MV-4-11 (cell line): ENCODE data around the gene PDE3B.
"Not testable (repeated sequence)": the region's sequence is repeated elsewhere in the genome, so short reads cannot be mapped to it uniquely, and the experiment has no call there.

Experiments used
- DNase-seq: peaks from one replicate; lab custom pipeline; 2025; lab: John Stamatoyannopoulos, UW

The PDE3B gene

GRCh38 chr11:14641801-14642200 is 1.8 kb upstream of the PDE3B start:
- no peak for DNase-seq

- DNase-seq, result peak; percentile 46
Measured at GRCh38 chr11:14642453-14642852, 1.2 kb upstream of the PDE3B start.

GRCh38 chr11:14642873-14643696 is 519 bp upstream of the PDE3B start:
- DNase-seq, result peak; percentile 46

DNA sequence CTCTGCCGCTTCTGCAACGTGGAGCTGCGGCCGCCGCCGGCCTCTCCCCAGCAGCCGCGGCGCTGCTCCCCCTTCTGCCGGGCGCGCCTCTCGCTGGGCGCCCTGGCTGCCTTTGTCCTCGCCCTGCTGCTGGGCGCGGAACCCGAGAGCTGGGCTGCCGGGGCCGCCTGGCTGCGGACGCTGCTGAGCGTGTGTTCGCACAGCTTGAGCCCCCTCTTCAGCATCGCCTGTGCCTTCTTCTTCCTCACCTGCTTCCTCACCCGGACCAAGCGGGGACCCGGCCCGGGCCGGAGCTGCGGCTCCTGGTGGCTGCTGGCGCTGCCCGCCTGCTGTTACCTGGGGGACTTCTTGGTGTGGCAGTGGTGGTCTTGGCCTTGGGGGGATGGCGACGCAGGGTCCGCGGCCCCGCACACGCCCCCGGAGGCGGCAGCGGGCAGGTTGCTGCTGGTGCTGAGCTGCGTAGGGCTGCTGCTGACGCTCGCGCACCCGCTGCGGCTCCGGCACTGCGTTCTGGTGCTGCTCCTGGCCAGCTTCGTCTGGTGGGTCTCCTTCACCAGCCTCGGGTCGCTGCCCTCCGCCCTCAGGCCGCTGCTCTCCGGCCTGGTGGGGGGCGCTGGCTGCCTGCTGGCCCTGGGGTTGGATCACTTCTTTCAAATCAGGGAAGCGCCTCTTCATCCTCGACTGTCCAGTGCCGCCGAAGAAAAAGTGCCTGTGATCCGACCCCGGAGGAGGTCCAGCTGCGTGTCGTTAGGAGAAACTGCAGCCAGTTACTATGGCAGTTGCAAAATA is 816 bp downstream of the PDE3B start:
- peak; percentile 20 for DNase-seq

- peak; percentile 47 for DNase-seq
Measured at GRCh38 chr11:14645015-14645912, 1.7 kb downstream of the PDE3B start.

DNA sequence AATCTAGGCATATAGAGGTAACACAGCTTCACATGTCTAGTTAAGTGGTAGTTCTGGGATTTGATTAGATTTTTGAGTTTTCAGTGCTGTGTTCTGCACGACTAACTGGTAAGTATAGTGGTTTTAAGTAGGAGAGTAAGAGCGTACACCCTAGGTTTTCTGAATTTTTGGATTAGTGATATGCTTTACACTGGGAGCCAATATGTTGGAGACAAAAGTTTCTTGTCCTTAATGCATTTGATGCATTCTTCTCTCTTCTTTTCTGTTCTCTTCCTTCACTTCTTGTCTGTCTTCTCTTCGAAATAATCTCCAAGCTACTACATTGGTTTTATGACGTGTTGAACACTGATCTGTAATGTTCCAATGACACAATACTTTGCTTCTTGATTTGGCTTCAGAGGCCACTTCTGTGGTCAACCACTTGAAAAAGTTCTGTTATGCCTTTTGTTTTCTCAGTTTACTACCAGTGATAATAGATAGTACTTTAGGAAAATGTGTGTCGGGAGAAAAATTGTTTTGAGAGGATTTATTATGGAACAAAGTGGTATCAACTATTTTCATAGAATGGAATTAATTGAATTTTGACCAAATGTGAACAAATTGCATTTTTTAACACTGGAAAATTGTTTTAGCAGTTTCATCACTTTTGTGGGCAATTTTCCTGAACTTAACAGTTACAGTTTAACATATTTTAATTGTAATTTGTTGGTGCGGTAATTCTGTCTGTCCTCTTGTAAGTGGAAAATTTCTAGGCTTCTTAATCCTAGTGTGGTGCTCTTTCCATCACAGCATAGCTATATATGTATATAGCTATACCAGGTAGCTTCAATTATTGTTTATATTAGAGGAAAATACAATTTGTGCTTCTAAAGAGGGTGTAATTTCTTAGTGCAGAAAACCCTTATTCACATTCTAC is 2.6 kb downstream of the PDE3B start:
- DNase-seq, result peak; percentile 70

- DNase-seq, result no peak
Measured at GRCh38 chr11:14650064-14650463, 6.5 kb downstream of the PDE3B start.

DNA sequence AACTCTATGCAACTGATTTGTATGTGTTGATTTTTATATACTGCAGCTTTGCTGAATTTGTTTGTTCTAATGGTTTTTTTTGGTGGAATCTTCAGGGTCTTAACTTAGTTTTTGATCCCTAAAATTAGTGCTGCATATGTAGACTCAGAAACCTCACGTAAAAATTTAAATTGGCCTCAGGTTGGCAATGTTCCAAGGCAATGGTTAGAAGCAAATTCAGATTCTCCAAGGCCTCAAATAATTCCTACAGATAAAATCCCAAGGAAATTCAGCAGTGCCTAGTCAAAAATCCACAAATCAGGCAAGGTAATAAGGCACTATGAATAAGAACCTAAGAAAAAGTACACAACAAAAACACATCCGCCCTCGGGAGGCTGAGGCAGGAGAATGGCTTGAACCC is 9.5 kb downstream of the PDE3B start:
- DNase-seq, result no peak

DNA sequence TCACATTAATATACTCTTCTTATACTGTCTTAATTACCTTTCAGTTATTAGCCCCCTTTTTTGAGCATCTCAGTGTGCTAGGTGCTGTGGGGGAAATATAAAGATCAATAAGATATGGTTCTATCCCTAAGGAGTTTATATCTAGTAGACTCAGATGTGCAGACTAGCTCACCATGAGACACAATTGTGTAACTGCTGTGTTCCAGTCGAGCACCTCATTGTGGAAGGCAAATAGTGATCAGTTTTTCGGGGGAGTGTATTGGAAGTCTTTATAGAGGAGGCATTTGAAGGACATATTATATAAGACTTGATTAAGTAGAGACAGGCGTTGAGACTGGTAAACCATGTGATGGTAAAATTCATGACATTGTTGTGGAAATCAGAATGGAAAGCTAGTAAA is 11.8 kb downstream of the PDE3B start:
- DNase-seq, result no peak

DNA sequence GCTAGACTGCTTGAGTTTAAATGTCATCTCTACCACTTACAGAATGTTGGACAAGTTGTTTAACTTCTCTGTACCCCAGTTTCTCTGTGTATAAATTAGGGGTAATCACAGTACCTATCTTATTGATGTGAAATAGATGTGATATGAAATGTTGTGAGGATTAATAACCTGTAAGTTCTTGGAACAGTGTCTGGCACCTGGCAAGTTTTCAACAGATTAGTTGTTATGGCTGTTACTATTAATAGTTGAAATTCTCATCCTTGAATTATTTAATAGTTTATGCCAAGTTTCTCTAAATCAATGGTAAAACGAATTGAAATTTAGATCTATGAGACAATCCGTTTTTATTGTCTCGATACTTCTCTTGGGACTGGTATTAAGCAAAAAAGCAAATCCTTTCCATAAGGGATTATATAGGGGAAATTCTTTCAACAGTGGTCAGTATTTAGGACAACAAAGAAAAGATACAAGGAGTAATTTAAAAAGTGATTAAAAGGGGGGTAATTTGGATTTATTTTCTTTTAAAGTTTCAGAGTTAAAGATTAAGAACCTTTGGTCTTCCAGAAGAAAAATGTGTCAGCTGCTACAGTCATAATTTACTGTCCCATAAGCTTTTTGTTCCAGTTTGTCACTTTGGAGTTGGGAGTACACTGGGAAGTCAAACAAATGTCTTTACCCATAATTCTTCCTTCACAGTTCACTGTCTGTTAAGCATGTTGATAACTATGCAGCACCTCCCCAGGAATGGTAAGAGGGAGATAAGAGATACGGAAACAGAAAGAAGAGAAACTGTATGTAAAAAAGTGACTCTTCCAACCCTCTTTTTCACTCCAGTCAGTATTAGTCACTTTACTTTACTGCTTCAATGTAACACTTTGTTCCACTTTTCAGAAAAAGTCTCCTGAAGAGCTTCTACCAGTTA is 13.2 kb downstream of the PDE3B start:
- no peak for DNase-seq

- DNase-seq, result no peak
Measured at GRCh38 chr11:14657841-14658240, 14.2 kb downstream of the PDE3B start.

GRCh38 chr11:14664926-14665325 is 21.3 kb downstream of the PDE3B start:
- not testable (repeated sequence) for DNase-seq

- not testable (repeated sequence) for DNase-seq
Measured at GRCh38 chr11:14667329-14667728, 23.7 kb downstream of the PDE3B start.

GRCh38 chr11:14668731-14669301 is 25.2 kb downstream of the PDE3B start:
- DNase-seq, result no peak

DNA sequence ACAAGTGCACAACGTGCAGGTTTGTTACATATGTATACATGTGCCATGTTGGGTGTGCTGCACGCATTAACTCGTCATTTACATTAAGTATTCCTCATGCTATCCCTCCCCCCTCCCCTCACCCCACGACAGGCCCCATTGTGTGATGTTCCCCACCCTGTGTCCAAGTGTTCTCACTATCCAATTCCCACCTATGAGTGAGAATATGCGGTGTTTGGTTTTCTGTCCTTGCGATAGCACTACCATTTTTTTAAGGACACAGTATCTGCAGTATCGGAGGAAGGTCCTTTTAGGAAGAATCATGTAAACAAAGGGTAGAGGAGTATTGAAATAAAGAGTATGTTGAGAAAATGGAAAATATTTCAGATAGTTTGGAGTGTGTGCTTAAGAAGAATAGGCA is 25.9 kb downstream of the PDE3B start:
- no peak for DNase-seq

- no peak for DNase-seq
Measured at GRCh38 chr11:14669958-14670357, 26.4 kb downstream of the PDE3B start.

- no peak for DNase-seq
Measured at GRCh38 chr11:14672635-14673034, 29.0 kb downstream of the PDE3B start.

DNA sequence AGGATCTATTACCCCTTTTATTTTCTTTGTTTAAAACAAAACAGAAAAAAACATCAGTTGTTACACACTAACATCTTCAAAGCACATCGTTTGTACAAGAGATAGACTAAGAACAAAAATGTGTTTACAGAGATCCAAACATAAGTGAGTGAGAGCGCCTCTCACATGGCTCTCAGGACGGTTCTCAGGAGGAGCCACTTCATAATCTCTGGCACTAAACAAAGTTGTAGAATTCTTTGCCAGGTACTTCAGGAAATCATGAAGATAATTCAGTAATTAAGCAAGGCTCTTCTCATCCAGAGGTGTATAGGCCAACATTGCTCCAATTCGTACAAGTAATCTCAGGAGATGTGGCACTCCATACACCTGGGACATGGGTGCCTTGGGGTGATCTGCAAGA is 29.8 kb downstream of the PDE3B start:
- DNase-seq, result no peak

DNA sequence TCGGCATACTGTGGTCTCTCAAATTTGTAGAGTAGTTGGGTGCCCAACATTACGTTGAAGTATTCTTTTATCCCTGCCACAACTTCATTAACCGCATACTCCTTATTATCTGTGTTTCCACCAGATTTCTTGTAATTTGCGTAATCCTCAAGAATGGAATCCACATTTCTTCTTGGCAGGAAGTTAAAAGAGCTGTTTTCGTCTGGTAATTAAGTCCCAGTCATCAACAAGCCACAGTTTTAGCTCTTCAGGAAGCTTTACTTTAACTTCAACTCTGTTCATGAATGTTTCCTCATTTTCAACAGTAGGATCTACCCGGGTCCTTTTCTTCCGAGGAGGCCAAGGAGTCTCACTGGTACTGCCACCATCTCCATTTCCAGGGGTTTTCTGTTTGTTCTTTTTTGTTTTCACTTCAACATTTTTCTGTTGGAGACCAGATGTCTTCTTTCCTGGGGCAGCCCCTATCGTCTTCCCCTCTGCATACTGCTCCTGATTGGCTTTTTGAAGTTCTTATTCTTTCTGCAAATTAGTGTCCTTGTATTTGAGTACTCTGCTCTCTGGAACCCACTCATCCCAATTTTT is 30.3 kb downstream of the PDE3B start:
- peak; percentile 77 for DNase-seq
